ENCODE measurements around the gene AMZ2.
"Not testable (repeated sequence)": the region's sequence is repeated elsewhere in the genome, so short reads cannot be mapped to it uniquely, and the experiment has no call there.

Gene AMZ2

DNA sequence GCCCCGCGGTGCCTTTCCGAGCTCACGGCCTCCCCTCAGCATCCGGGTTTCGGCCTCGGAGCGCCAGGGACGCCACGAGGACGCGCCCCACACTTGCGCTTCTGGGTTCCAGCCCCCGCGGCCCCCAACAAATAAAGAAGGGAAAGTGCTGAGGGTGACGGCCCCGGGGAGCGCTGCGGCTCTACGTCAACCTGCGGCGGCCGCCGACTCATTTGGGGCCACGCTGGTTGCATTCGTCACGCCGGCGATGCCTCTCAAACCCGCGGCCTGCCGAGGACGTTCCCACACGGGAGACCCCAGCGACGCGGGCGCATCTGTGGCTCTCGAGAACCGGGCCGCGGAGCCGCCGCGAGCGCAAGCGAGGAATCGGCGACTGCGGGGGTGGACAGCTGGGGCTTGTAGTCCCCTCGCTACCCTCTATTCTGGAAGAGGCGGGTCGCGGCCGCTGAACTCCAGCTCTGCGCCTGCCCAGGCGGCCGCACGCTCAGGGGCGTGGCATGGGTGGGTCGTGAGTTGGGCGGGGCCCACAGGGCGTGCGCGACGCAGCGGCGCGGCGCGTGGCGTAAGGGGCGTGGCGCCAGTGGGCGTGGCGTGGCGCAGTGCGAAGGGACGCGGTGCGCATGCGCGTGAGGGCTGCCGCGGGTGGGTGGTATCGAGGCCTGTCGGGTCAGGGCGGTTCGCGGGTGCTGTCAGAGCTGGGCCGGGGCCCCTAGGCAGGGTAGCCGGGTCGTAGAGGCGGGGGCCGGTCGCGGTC lies at the start of gene AMZ2:
AMZ2 (plus strand) TSS at position 599 of the 754 bp plus-strand sequence. CDS start 2,145 bp downstream, outside the sequence.
- DNase-seq (ENCODE audit: low read depth) = peak; percentile 86

DNA sequence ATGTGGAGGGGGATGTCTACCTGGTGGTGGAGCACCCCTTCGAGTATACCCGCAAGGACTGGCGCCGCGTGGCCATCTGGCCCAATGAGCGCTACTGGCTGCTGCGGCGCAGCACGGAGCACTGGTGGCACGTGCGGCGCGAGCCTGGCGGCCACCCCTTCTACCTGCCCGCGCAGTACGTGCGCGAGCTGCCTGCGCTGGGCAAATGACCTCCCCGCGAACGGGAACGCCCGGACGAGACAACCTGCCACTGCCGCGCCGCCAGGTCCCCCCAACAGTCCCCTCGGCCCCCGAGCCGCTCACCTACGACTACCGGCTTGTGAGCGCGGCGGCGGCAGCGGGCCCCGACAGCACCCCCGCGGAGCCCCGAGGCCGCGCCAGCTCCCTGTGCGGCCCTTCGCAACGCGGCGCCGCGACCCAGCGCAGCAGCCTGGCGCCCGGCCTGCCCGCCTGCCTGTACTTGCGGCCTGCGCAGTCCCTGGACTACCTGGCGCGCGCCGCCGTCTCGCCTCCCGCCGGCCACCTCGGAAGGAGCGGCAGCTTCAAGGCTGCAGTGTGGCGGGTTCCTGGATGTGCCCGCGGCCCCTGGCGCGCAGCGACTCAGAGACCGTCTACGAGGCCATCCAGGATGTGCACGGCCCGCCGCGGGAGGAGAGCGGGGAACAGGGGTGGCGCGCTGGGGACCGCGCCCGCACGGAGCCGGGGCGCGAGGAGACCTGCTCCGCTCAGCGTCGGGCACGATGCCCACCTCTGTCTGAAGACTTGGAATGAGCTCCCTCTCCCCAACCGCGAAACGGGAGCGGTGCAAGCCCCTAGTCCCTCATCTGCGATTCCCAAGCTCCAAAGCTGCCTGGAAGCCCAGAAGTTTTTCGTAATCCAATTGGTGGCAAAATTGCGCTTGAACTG lies 48.7 kb upstream of the AMZ2 start:
- no peak for DNase-seq (ENCODE audit: low read depth)

DNA sequence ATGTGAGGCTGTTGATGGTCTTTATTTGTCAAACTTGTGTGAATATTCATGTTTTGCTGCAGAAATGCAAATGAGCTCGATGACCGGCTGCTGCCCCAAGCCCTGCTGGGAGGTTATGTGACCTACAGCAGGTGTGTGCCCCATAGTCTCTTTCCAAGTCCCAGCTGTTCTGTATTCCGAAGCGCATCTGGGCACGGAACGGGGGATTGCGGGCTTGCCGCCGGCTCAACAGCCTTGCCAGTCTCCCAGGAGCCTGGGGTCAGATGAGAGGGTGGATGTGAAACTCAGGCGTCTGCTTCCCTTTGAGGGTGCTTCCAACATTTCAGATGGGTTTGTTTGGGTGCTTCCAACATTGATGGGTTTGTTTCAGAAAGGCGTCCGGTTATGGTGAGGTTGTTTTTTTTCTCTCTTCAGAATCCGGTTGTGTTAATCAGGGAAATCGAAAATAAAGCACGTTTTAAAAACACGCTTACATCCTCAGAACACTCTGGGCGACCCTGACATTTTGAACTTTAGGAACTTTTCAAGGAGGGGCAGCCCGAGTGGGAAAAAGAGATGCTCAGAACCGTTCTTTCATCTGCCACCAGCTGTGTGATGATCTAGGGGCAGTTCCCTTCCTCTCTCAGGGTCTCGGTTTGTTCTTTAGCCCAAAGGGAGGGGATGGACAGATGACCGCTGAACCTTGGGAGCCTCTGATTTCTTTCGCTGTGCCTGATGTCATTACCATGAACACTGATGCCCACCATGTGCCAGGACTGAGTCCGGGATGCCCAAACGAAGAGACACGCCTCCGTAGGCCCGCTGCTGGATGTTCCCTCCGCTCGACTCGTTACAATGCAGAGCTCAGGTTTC lies 47.8 kb upstream of the AMZ2 start:
- no peak for DNase-seq (ENCODE audit: low read depth)

- DNase-seq (ENCODE audit: low read depth) = no peak
Observed at GRCh38 chr17:68200689-68201417, 47.0 kb upstream of the AMZ2 start.

- not testable (repeated sequence) for DNase-seq (ENCODE audit: low read depth)
Observed at GRCh38 chr17:68201418-68201771, 46.4 kb upstream of the AMZ2 start.

DNA sequence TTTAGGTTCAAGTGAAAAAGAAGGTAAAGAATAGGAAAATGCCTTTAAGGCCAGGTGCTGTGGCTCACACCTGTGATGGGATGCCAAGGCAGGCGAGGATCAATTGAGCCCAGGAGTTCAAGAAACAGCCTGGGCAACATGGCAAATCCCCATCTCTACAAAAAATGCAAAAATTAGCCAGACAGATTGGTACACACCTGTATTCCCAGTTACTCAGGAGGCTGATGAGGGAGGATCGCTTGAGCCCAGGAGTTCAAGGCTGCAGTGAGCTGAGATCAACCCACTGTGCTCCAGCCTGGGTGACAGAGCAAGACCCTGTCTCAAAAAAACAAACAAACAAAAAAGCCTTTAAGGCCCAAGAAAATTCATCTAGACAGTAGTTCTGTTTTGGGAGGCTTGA lies 45.5 kb upstream of the AMZ2 start:
- not testable (repeated sequence) for DNase-seq (ENCODE audit: low read depth)

GRCh38 chr17:68204736-68205135 lies 43.1 kb upstream of the AMZ2 start:
- DNase-seq (ENCODE audit: low read depth) = no peak

DNA sequence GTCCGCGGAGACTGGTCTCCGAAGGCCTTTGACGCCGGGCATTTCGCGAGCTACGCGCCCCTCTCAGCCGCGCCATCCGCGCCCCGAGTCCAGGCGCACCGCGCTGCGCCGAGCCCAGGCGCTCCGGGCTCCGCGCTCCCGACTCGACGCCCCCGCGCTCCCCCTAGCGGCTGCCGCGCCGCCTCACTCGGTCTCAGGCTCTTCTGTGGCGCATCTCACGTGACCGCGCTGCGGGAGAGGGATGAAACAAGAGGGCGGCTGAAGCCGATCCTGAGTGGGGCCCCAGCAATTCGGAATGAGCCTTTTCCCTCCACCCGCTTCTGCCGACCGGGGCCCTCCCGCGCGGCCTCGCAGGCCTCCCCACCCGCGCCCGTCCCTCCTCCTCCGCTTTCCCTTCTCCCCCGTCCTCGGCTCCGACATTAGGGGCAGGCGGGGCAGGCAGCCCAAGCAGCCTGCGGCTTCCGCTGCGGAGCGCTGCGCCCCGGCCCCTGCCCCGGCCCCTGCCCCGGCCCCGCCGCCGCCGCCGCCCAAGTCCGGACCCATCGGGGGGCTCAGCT lies 42.5 kb upstream of the AMZ2 start:
- peak; percentile 64 for DNase-seq (ENCODE audit: low read depth)

DNA sequence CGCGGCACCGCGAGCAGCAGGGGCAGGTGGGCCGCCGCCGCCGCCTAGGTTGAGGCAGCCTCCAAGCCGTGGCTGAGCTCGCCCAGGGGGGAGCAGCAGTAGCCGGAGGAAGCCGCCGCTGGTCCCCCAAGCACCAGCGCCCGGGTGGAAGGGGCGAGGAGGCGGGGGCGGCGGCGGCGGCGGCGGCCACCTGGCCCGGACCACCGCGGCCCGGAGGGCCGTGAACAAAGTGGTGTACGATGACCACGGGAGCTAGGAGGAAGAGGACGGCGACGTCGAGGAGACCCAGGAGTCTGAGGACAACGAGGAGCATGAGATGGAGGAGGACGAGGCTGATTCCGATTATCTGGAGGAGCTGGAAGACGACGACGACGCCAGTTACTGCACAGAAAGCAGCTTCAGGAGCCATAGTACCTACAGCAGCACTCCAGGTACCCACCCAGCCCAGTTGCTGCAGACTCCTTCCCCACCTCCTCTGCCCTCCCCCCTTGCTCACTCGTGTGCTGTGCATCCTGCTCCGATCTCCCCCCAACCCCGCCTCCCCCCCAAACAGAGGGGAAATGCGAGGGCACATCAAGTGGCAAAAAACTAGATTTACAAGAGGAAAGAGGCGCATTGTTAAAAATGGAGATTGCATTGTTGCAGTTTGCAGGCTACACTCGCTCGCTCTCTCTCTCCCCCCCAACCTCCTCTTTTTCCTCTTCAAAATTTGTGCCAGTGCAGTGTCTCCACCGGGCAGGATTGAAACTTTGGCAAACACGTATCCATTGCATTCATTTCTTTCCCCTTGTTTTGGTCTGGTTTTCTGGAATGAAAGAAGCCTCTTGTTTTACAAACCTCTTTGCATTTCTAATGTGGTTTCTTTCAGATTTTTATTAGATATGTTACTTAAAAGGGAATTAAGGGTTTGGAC lies 41.8 kb upstream of the AMZ2 start:
- DNase-seq (ENCODE audit: low read depth) = no peak

DNA sequence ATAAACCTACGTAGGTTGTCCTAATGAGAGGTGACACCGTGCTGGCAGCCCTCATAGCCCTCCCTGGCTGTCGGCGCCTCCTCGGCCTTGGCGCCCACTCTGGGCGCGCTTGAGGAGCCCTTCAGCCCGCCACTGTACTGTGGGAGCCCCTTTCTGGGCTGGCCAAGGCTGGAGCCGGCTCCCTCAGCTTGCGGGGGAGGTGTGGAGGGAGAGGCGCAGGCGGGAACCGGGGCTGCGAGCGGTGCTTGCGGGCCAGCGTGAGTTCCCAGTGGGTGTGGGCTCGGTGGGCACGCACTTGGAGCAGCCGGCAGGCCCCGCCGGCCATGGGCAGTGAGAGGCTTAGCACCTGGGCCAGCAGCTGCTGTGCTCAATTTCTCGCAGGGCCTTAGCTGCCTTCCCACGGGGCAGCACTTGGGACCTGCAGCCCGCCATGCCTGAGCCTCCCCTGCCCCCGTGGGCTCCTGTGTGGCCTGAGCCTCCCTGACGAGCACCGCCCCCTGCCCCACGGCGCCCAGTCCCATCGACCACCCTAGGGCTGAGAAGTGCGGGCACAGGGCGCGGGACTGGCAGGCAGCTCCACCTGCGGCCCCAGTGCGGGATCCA lies 40.1 kb upstream of the AMZ2 start:
- DNase-seq (ENCODE audit: low read depth) = no peak

- DNase-seq (ENCODE audit: low read depth) = not testable (repeated sequence)
Observed at GRCh38 chr17:68208651-68209050, 39.2 kb upstream of the AMZ2 start.

GRCh38 chr17:68209191-68209900 lies 38.5 kb upstream of the AMZ2 start:
- not testable (repeated sequence) for DNase-seq (ENCODE audit: low read depth)

- DNase-seq (ENCODE audit: low read depth) = no peak
Observed at GRCh38 chr17:68210570-68211315, 37.1 kb upstream of the AMZ2 start.

DNA sequence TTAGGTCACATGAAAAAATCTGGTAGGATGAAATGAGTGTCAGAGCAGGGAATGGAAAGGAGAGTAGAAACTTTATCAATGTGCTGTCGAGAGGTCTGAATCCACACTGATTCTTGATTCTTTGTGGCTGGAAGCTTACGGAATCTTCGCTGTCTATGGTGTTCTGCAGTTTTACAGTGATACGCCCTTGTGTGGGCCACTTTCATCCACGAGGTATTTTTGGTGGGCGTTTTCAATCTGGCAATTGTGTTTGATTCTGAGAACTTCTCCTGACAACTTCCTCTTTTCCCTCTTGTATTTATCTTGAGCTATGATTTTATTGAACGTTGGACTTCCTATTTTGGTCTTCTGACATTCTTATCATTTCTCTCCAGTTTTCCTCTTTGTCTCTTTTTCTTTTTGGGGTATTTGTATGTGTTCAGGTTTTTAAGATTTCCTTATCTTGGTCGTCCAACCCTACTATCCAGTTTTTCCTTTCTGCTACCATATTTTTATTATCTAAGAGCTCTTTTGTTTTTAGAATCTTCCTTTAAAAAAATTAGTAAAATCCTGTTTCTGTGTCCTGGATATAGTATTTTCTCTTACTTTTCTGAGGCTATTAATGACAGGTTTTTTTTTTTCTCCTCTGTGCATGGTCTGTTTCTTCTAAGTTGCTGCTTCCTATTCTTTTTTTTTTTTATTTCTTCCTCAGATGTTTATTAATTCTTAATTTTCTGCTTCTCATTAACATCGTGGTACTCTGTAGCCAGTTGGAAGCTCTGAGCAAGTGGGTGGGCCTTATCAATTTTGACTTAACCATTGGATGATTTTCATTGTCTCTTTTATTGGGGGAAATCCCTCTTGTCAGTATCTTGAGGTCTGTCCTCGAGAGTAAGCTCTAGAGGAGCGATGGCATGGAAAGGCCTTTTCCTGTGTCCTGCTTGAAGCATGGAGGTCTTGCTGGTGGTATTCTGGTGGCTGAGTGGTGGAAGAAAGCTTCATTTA lies 34.1 kb upstream of the AMZ2 start:
- DNase-seq (ENCODE audit: low read depth) = not testable (repeated sequence)

GRCh38 chr17:68215453-68215852 lies 32.4 kb upstream of the AMZ2 start:
- not testable (repeated sequence) for DNase-seq (ENCODE audit: low read depth)

DNA sequence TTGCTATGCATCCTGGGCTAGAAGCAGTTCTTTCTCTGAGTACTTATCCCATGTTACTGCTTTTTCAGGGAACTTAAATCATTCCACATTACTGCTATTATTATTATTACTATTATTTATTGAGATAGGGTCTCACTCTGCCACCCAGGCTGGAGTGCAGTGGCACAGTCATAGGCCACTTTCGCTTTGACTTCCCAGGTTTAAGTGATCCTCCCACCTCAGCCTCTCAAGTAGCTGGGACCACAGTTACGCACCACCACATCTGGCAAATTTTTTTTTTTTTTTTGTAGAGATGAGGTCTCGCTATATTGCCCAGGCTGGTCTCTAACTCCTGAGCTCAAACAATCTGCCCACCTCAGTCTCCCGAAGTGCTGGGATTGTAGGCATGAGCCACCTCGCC lies 28.4 kb upstream of the AMZ2 start:
- DNase-seq (ENCODE audit: low read depth) = not testable (repeated sequence)

- not testable (repeated sequence) for DNase-seq (ENCODE audit: low read depth)
Observed at GRCh38 chr17:68220186-68220585, 27.7 kb upstream of the AMZ2 start.

All from GM04504 (cell line).